H9 (cell line): Measurements from ENCODE around the gene STRN. TPM values are rescaled to one million over a fixed set of nuclear protein-coding genes. Genes with fewer than 3 reads are reported as not detected.

Experiments
- DNase-seq: peaks from one replicate; pipeline ENCODE4 v3.0.0-alpha.2; 2017
- H2AFZ ChIP-seq: one replicate; pipeline ENCODE4 v1.6.1; 2013; ENCODE audit warnings: mild to moderate bottlenecking, low read length, control low read depth, moderate library complexity
- H2AK5ac ChIP-seq: 2 replicates; pipeline ENCODE4 v1.6.1; 2013; ENCODE audit warnings: low read length, control low read depth, mixed read lengths; ENCODE audit not compliant: insufficient read length
- H2BK120ac ChIP-seq: one replicate; pipeline ENCODE4 v1.6.1; 2013; ENCODE audit warnings: low read depth, mild to moderate bottlenecking, low read length, control low read depth, inconsistent platforms; ENCODE audit not compliant: poor library complexity, severe bottlenecking
- H2BK12ac ChIP-seq: 2 replicates; pipeline ENCODE4 v1.6.1; 2013; ENCODE audit warnings: low read length, control low read depth, mixed read lengths, low read depth; ENCODE audit not compliant: insufficient read length
- H2BK15ac ChIP-seq: 2 replicates; pipeline ENCODE4 v1.6.1; 2013; ENCODE audit warnings: low read depth, low read length, control low read depth
- H2BK20ac ChIP-seq: one replicate; pipeline ENCODE4 v1.6.1; 2013; ENCODE audit warnings: low read depth, mild to moderate bottlenecking, low read length, control low read depth, inconsistent platforms; ENCODE audit not compliant: poor library complexity, severe bottlenecking
- H2BK5ac ChIP-seq: 2 replicates; pipeline ENCODE4 v1.6.1; 2013; ENCODE audit warnings: low read length, control low read depth, mixed read lengths; ENCODE audit not compliant: insufficient read length
- H3K14ac ChIP-seq: 2 replicates; pipeline ENCODE4 v1.6.1; 2013; ENCODE audit warnings: low read length, control low read depth; ENCODE audit not compliant: insufficient read depth
- H3K18ac ChIP-seq: 2 replicates; pipeline ENCODE4 v1.6.1; 2013; ENCODE audit warnings: low read depth, mild to moderate bottlenecking, mixed read lengths, low read length, control low read depth; ENCODE audit not compliant: insufficient read length
- H3K23ac ChIP-seq: 2 replicates; pipeline ENCODE4 v1.6.1; 2013; ENCODE audit warnings: low read length, control low read depth, mixed read lengths, low read depth; ENCODE audit not compliant: insufficient read length
- H3K23me2 ChIP-seq: 2 replicates; pipeline ENCODE4 v1.6.1; 2013; ENCODE audit warnings: low read depth, mild to moderate bottlenecking, mixed read lengths, low read length, control low read depth; ENCODE audit not compliant: insufficient read length, poor library complexity, severe bottlenecking
- H3K27ac ChIP-seq: 2 replicates; pipeline ENCODE4 v1.5.1; 2013; ENCODE audit warnings: low read length, control low read depth, mixed read lengths, low read depth; ENCODE audit not compliant: insufficient read length
- H3K27me3 ChIP-seq: 2 replicates; pipeline ENCODE4 v1.6.1; 2013; ENCODE audit warnings: low read length, control low read depth, inconsistent platforms; ENCODE audit not compliant: insufficient read depth
- H3K4ac ChIP-seq: 2 replicates; pipeline ENCODE4 v1.6.1; 2013; ENCODE audit warnings: low read depth, mild to moderate bottlenecking, control low read depth, inconsistent platforms, low read length, moderate library complexity
- H3K4me1 ChIP-seq: 2 replicates; pipeline ENCODE4 v1.6.1; 2013; ENCODE audit warnings: low read length, control low read depth, inconsistent platforms; ENCODE audit not compliant: insufficient read depth
- H3K4me2 ChIP-seq: 2 replicates; pipeline ENCODE4 v1.6.1; 2013; ENCODE audit warnings: low read length, control low read depth, mixed read lengths; ENCODE audit not compliant: insufficient read length, insufficient read depth
- H3K56ac ChIP-seq: 2 replicates; pipeline ENCODE4 v1.6.1; 2013; ENCODE audit warnings: low read depth, mild to moderate bottlenecking, mixed read lengths, low read length, control low read depth; ENCODE audit not compliant: insufficient read length
- H3K79me1 ChIP-seq: 2 replicates; pipeline ENCODE4 v1.6.1; 2013; ENCODE audit warnings: low read depth, mild to moderate bottlenecking, moderate library complexity, low read length, control low read depth, inconsistent platforms; ENCODE audit not compliant: insufficient read depth, poor library complexity, severe bottlenecking
- H3K79me2 ChIP-seq: 2 replicates; pipeline ENCODE4 v1.6.1; 2013; ENCODE audit warnings: low read length, control low read depth, inconsistent platforms; ENCODE audit not compliant: insufficient read depth
- H3K9ac ChIP-seq: 2 replicates; pipeline ENCODE4 v1.6.1; 2013; ENCODE audit warnings: low read length, control low read depth, mixed read lengths; ENCODE audit not compliant: insufficient read length; ENCODE audit errors: extremely low read depth
- H3K9me3 ChIP-seq: one replicate; pipeline ENCODE4 v1.6.1; 2013; ENCODE audit warnings: low read depth, low read length, inconsistent platforms; ENCODE audit not compliant: control insufficient read depth
- H3T11ph ChIP-seq: one replicate; pipeline ENCODE4 v1.6.1; 2013; ENCODE audit warnings: mild to moderate bottlenecking, low read length, control low read depth, inconsistent platforms
- H4K20me1 ChIP-seq: one replicate; pipeline ENCODE4 v1.6.1; 2013; ENCODE audit not compliant: control insufficient read depth, insufficient read length, insufficient read depth
- H4K5ac ChIP-seq: 2 replicates; pipeline ENCODE4 v1.6.1; 2013; ENCODE audit warnings: low read depth, mild to moderate bottlenecking, mixed read lengths, low read length, control low read depth; ENCODE audit not compliant: insufficient read length
- H4K8ac ChIP-seq: replicated peaks from 2 replicates; pipeline ENCODE4 v1.6.1; 2013; ENCODE audit warnings: low read length, control low read depth, mixed read lengths, low read depth; ENCODE audit not compliant: insufficient read length
- H4K91ac ChIP-seq: 2 replicates; pipeline ENCODE4 v1.6.1; 2013; ENCODE audit warnings: low read depth, mild to moderate bottlenecking, moderate library complexity, mixed read lengths, low read length, control low read depth; ENCODE audit not compliant: insufficient read length
- H3K27ac Mint-ChIP-seq, 3 experiments: 2 replicates in 2 of 3; 3 replicates in 1 of 3; pipeline ENCODE4 v1.8.0; 2020 to 2021; ENCODE audit warnings: mixed read lengths in 3 of 3, mild to moderate bottlenecking in 1 of 3, moderate library complexity in 1 of 3
- H3K27me3 Mint-ChIP-seq: 2 replicates; pipeline ENCODE4 v1.8.0; 2021; ENCODE audit warnings: low read depth, mild to moderate bottlenecking, moderate library complexity, mixed read lengths
- H3K36me3 Mint-ChIP-seq, 3 experiments: 2 replicates in 2 of 3; 3 replicates in 1 of 3; pipeline ENCODE4 v1.8.0; 2020 to 2021; ENCODE audit warnings: low read depth in 3 of 3, mixed read lengths in 3 of 3; ENCODE audit not compliant: insufficient read depth in 1 of 3
- H3K4me1 Mint-ChIP-seq, 2 experiments: 2 replicates each; pipeline ENCODE4 v1.8.0; 2020; ENCODE audit warnings: mixed read lengths in 2 of 2
- H3K4me3 Mint-ChIP-seq, 2 experiments: 2 replicates in 1 of 2; 3 replicates in 1 of 2; pipeline ENCODE4 v1.8.0; 2020 to 2021; ENCODE audit warnings: mild to moderate bottlenecking in 2 of 2, mixed read lengths in 2 of 2, moderate library complexity in 1 of 2
- H3K9me3 Mint-ChIP-seq, 2 experiments: 2 replicates in 1 of 2; 3 replicates in 1 of 2; pipeline ENCODE4 v1.8.0; 2020; ENCODE audit warnings: mild to moderate bottlenecking in 2 of 2, mixed read lengths in 2 of 2, moderate library complexity in 1 of 2
- WGBS: extraction: QIAGEN DNeasy Blood & Tissue Kit; methylation state at CpG from one replicate; pipeline ENCODE4 v1.1.7; 2013; ENCODE audit warnings: missing lambda C conversion rate, low lambda C conversion rate, mixed read lengths; ENCODE audit not compliant: insufficient read length; ENCODE audit errors: extremely low coverage; 5-methylcytosine and 5-hydroxymethylcytosine counted together
- total RNA-seq: library from RNA; stranded (reverse); gene quantifications from 2 replicates; pipeline ENCODE4 v1.2.1, GENCODE V29; 2021
- TF ChIP-seq, protein P1 (sequence below): fragments of 200-600 bp; sonication (generic); conservative IDR thresholded peaks from 3 replicates; pipeline ENCODE4 v1.8.0; 2021; ENCODE audit warnings: antibody characterized with exemption, mild to moderate bottlenecking

The STRN gene
- total RNA-seq, 1 experiment from 2014 or later: 31.7 TPM

- no peaks in the 10 kb centered on the region for H3K9me3 ChIP-seq
- no peak overlapping the region for H2AFZ ChIP-seq
- H2BK15ac ChIP-seq: no peak overlapping the region
- H3K79me1 ChIP-seq: no peaks in the 10 kb centered on the region
- TF ChIP-seq, protein P1, sequence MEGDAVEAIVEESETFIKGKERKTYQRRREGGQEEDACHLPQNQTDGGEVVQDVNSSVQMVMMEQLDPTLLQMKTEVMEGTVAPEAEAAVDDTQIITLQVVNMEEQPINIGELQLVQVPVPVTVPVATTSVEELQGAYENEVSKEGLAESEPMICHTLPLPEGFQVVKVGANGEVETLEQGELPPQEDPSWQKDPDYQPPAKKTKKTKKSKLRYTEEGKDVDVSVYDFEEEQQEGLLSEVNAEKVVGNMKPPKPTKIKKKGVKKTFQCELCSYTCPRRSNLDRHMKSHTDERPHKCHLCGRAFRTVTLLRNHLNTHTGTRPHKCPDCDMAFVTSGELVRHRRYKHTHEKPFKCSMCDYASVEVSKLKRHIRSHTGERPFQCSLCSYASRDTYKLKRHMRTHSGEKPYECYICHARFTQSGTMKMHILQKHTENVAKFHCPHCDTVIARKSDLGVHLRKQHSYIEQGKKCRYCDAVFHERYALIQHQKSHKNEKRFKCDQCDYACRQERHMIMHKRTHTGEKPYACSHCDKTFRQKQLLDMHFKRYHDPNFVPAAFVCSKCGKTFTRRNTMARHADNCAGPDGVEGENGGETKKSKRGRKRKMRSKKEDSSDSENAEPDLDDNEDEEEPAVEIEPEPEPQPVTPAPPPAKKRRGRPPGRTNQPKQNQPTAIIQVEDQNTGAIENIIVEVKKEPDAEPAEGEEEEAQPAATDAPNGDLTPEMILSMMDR: no peak
- H2BK5ac ChIP-seq: no peak overlapping the region
- no peak overlapping the region for H2BK20ac ChIP-seq
- H3K79me2 ChIP-seq: no peaks in the 10 kb centered on the region
- no peak overlapping the region for H4K8ac ChIP-seq
- H3K27ac ChIP-seq: no peak overlapping the region
- H3K4me1 Mint-ChIP-seq: peaks cover 9 to 13% of the 10 kb centered on the region in 2 experiments
- H3T11ph ChIP-seq: no peak overlapping the region
- H4K91ac ChIP-seq: no peak overlapping the region
- H3K27ac Mint-ChIP-seq: no peak overlapping the region
- H2BK12ac ChIP-seq: no peak overlapping the region
- no peaks in the 10 kb centered on the region for H3K4me1 ChIP-seq
- no peak overlapping the region for H2BK120ac ChIP-seq
- H4K20me1 ChIP-seq: no peaks in the 10 kb centered on the region
- no peak for DNase-seq
- H4K5ac ChIP-seq: no peak overlapping the region
- WGBS: no CpG with 5 or more reads among the region's 35 CpGs
- peaks cover 0 to 2% (median 0%) of the 10 kb centered on the region in 3 experiments; a peak in 2 of 7 replicates for H3K36me3 Mint-ChIP-seq
- H3K9me3 Mint-ChIP-seq: peaks cover 0 to 3% of the 10 kb centered on the region in 2 experiments; a peak in 1 of 5 replicates
- no peak overlapping the region for H3K9ac ChIP-seq
- H3K23ac ChIP-seq: no peak overlapping the region
- H3K27me3 ChIP-seq: no peaks in the 10 kb centered on the region
- no peak overlapping the region for H2AK5ac ChIP-seq
- no peaks in the 10 kb centered on the region for H3K23me2 ChIP-seq
- H3K27me3 Mint-ChIP-seq: peaks cover 1% of the 10 kb centered on the region
- H3K56ac ChIP-seq: no peak overlapping the region
- no peak overlapping the region for H3K4ac ChIP-seq
- H3K4me2 ChIP-seq: no peak overlapping the region
- no peak overlapping the region; the same call in 1 of the 2 replicates for H3K14ac ChIP-seq
- H3K4me3 Mint-ChIP-seq: no peak overlapping the region
- H3K18ac ChIP-seq: no peak overlapping the region
Measured at GRCh38 chr2:36808386-36809068, 157.8 kb downstream of the STRN start.
